Cardiac fibroblast (primary cell): Measurements from ENCODE around the gene NAALADL2.

Source experiments
- DNase-seq, 2 donors: peaks; one replicate each; pipeline versions ENCODE4 v3.0.0 to v3.0.0-alpha.2; 2010; ENCODE audit warnings: low read depth in 2 of 2
- H3K4me3 ChIP-seq, 2 donors: replicated peaks in 1 of 2; 1 replicate in 1 of 2; 2 replicates in 1 of 2; pipeline ENCODE4 v1.5.1; 2011; ENCODE audit warnings: low read depth in 2 of 2, low read length in 2 of 2, mild to moderate bottlenecking in 2 of 2, moderate library complexity in 1 of 2
- TF ChIP-seq, protein P1 (sequence below): IDR thresholded peaks from one replicate; pipeline ENCODE4 v1.5.1; 2011; ENCODE audit warnings: low read depth, mild to moderate bottlenecking, low read length, inconsistent platforms

NAALADL2 gene

DNA sequence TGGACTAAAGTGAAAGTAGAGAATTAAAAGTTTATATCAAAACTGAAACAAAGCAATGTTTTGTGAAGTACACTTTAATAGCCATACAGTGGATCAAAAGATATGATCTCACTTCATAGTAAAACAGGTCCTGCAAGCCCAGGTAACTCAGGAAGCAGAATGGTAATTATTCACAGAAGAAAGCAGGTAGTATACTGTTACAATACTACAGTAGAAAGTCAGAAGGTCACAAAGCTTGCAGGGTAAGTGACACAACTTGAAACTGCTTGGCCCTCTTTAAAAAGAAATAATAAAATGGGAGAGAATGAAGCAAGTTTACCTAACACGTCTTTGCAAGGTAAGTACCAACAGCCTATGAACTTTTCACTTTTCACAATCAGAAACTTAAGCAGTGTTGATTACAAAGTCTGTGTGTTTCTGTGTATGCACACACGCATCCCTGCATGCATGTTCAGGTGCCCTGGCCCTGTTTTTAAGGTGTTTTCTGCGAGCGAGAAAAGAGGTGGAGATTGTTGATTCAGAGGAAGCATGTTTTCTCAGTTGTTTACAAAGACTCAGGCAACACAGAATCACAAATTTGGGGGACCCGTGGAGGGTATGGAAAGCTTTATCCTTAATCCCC, at the start of gene NAALADL2:
NAALADL2 (plus strand) TSS at position 221 of the 622 bp plus-strand sequence.
- TF ChIP-seq, protein P1, sequence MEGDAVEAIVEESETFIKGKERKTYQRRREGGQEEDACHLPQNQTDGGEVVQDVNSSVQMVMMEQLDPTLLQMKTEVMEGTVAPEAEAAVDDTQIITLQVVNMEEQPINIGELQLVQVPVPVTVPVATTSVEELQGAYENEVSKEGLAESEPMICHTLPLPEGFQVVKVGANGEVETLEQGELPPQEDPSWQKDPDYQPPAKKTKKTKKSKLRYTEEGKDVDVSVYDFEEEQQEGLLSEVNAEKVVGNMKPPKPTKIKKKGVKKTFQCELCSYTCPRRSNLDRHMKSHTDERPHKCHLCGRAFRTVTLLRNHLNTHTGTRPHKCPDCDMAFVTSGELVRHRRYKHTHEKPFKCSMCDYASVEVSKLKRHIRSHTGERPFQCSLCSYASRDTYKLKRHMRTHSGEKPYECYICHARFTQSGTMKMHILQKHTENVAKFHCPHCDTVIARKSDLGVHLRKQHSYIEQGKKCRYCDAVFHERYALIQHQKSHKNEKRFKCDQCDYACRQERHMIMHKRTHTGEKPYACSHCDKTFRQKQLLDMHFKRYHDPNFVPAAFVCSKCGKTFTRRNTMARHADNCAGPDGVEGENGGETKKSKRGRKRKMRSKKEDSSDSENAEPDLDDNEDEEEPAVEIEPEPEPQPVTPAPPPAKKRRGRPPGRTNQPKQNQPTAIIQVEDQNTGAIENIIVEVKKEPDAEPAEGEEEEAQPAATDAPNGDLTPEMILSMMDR: no peak
- DNase-seq: no peak
- no peak within 1 kb of the TSS for H3K4me3 ChIP-seq

DNA sequence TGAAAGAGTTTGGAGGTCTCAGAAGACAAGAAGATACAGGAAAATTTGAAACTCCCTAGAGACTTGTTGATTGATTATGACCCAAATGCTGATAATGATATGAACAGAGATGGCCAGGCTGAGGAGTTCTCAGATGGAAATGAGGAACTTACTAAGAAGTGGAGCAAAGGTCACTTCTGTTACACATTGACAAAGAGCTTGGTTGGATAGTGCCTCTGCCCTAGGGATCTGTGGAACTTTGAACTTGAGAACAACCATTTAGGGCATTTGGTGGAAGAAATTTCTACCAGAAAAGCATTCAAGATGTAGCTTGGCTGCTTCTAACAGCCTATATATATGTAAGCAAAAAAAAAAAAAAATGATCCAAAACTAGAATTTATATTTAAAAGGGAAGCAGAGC, 48.9 kb upstream of the NAALADL2 start:
- no peak for DNase-seq
- H3K4me3 ChIP-seq: no peak overlapping the region
- TF ChIP-seq, protein P1: no peak

DNA sequence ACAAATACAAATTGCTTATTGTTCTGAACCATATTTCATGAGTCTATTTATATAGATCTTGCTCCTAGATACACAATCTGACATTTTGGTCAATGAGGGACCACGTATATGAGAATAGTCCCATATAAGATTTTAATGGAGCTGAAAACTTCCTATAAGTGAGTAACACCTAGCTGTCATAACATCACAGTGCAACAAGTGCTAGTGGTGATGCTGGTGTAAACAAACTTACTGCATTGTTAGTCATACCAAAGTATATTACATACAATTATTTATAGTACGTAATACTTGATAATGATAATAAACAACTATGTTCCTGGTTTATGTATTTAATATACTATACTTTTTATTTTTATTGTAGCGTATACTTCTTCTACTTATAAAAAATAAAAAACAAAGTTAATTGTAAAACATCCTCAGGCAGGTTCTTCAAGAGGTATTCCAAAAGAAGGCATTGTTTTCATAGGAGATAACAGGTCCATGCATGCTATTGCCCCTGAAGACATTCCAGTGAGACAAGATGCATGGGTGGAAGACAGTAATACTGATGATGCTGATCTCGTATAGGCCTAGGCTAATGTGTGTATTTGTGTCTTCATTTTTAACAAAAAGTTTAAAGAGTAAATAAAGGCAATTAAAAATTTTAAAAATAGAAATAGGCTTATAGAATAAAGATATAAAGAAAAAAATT, 46.8 kb upstream of the NAALADL2 start:
- no peak for DNase-seq
- TF ChIP-seq, protein P1: no peak

DNA sequence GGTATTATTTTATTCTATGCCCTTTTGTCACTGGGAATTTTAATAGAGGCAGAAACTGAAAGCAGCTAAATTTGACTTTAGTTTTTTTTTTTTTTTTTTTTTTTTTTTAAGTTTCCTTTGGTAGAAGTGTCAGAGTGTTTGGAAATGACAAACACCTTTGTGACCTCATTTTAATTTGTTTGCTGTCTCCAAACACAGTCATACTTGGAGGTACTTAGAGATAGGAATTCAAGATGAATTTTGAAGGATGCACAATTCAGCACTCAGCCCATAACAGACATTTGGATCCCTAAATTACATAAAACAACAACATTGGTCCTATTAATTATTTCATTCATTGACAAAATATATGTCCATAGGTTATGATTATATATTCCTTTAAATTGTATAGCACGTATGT, 43.4 kb upstream of the NAALADL2 start:
- no peak for DNase-seq
- TF ChIP-seq, protein P1: no peak
- H3K4me3 ChIP-seq: no peak overlapping the region

More for the DNA sequence above, 46.8 kb upstream of the NAALADL2 start:
- no peak overlapping the region for H3K4me3 ChIP-seq

DNA sequence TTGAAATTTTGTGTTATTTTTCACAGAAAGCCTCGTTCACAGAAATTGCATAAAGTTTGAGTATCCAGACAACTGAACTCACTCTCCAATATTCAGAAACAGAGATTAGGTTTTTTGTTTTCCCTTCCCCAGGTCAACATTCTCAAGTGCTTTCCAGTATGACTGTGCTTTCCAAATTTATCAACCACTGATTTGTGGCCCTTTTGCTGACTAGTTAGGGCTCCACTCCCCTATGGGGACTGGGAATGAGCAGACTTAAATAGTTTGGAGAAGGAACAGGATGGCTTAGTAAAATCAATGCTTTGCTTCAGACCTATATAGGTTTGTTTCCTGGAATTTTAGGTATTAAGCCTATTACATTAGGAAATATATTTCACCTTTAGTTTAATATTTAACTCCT, 38.2 kb upstream of the NAALADL2 start:
- H3K4me3 ChIP-seq: no peak overlapping the region
- TF ChIP-seq, protein P1: no peak
- no peak for DNase-seq

DNA sequence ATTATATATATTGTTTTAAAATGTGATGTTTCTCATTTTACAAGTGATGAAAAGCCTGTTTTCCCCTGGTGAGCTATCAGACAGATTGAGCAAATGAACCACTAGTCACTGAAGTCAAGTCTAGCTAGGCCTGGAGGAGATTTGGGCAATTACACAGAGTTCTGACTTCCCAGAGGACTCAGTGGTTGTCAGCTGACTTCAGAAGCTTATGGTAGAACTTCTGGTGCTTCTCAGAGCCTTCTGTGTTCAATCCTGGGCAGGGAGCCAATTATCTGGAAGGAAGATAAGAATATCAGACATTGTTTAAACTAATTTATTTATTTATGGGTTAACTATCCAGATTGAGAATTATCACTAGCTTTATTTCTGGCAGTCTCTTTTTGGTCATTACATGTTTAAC, 37.7 kb upstream of the NAALADL2 start:
- TF ChIP-seq, protein P1: no peak
- peak; percentile 31 to 43 for DNase-seq
- H3K4me3 ChIP-seq: no peak overlapping the region
